ENCODE measurements around the gene MFSD1.

DNA sequence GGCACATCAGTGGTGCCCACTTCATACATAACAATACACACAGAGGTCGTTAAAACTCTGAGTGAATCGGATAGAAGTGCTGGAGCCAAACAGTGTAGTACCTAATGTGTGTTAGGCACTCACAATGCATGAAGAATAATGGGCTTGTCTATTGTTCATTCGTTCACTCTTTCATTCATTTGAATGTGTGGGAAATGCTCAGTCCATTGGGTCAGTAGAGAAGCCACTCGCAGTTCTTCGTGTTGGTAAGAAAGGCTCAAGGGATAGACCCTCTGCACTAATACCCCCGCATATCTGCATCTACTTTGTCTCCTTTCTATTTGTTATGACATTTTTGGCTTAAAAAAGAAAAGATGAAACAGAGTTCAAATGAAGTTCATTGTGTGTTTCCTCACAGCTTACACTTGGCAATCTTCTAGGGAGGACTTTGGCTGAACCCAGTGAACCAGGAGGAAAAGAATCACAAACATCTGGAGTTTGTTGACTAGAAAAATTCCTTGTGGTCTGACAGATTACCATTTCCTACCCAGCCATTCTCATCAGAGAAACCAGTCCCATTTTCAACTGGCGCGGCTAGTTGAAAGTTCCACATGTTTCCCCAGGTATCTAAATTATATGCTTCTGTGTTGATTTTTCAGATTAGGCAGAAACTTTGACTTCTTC is 32.8 kb upstream of the MFSD1 start:
- TF ChIP-seq ZNF274 (IDR thresholded peaks at IDR 0.05; ENCODE audit: low read depth, low read length) (no peak), SUZ12 (IDR thresholded peaks at IDR 0.05; ENCODE audit: extremely low read depth, insufficient read depth, insufficient read length) (no peak), YY1 (IDR thresholded peaks at IDR 0.05; ENCODE audit: insufficient read depth, insufficient read length) (no peak)

Data from NT2/D1 (cell line).